GM20000 (cell line): ENCODE results near the gene BMERB1.
"Not testable (repeated sequence)": the region's sequence is repeated elsewhere in the genome, so short reads cannot be mapped to it uniquely, and the experiment has no call there.

ENCODE experiments used
- DNase-seq: peaks from one replicate; pipeline ENCODE4 v3.0.0; 2012; ENCODE audit warnings: low spot score
- TF ChIP-seq, protein P1 (sequence below): IDR thresholded peaks from 2 replicates; pipeline ENCODE4 v1.5.1; 2012; ENCODE audit warnings: mild to moderate bottlenecking, control low read depth; ENCODE audit errors: extremely low read depth, missing control alignments

The BMERB1 gene

DNA sequence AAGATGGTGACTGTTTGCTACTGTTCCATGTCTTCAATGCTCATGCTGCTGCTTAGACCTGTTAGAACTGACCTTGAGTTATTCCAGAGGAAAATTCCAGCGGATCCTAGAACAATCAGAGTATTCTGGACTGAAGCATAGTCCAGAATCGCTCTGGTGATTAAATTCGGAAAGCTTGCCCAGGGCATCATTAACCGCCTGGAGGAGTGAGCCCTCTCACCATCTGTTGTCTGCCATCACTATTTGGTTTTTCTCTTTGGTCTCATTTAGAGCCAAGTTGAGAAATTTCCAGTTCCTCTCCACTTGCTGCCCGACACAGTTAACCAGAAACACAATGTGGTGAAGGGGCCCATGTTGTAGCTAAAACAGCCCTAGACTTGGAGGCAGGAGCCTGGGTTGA lies 104.1 kb downstream of the BMERB1 start:
- DNase-seq, result no peak
- TF ChIP-seq, protein P1, sequence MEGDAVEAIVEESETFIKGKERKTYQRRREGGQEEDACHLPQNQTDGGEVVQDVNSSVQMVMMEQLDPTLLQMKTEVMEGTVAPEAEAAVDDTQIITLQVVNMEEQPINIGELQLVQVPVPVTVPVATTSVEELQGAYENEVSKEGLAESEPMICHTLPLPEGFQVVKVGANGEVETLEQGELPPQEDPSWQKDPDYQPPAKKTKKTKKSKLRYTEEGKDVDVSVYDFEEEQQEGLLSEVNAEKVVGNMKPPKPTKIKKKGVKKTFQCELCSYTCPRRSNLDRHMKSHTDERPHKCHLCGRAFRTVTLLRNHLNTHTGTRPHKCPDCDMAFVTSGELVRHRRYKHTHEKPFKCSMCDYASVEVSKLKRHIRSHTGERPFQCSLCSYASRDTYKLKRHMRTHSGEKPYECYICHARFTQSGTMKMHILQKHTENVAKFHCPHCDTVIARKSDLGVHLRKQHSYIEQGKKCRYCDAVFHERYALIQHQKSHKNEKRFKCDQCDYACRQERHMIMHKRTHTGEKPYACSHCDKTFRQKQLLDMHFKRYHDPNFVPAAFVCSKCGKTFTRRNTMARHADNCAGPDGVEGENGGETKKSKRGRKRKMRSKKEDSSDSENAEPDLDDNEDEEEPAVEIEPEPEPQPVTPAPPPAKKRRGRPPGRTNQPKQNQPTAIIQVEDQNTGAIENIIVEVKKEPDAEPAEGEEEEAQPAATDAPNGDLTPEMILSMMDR, result no peak

DNA sequence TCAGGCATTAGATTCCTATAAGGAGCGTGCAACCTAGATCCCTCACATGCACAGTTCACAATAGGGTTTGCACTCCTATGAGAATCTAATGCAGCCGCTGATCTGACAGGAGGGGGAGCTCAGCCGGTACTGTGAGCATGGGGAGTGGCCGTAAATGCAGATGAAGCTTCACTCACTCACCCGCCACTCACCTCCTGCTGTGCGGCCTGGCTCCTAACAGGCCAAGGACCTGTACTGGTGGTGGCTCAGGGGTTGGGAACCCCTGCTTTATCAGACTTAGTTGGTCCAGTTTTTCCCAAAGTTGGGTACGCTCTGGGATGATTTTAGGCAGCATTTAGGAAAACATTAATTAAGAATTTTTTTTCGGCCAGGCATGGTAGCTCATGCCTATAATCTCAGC lies 104.8 kb downstream of the BMERB1 start:
- DNase-seq, result no peak
- TF ChIP-seq, protein P1, result no peak

DNA sequence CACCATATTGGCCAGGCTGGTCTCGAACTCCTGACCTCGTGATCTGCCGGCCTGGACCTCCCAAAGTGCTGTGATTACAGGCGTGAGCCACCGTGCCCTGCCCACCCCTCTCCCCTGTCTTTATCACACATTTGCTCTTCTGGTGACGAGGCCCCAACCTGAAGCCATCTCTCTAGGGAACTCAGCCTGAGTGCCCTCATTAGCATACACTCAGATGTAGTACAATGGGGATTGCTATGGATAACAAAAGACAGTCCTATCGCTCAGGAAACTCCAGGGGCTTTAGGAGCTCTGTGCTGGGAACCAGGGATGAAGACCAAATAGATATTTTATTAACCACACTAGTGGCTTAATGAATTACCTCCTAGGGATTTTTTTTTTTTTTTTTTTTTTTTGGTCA lies 107.9 kb downstream of the BMERB1 start:
- TF ChIP-seq, protein P1, result no peak
- no peak for DNase-seq

DNA sequence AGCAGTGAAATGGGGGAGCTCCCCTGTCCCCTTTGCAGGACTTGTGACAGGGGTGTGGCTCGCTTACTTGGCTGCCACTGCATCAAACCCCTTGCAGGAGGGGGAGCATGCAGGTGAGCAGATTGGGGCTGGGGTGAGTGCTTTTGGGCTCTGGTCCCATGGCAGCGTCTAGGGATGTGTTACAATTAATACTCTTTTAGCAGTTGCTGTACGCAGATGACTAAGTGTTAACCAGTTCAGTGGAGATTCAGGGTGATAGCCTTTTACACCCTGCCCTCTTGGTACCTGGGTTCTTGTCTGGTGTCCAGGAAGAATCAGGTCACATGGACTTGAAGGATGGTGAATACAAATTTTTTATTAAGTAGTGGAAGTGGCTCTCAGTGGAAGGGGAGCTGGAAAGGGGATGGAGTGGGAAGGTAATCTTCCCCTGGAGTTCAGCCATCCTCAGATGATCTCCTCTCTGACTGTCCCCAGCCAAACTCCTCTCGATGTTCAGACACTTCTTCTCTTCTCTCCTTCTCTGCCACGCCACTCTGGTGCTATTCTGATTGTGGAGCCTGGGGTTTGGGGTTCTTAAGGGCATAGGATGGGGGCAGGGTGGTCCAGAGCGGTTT lies 108.5 kb downstream of the BMERB1 start:
- DNase-seq, result no peak
- TF ChIP-seq, protein P1, result no peak

DNA sequence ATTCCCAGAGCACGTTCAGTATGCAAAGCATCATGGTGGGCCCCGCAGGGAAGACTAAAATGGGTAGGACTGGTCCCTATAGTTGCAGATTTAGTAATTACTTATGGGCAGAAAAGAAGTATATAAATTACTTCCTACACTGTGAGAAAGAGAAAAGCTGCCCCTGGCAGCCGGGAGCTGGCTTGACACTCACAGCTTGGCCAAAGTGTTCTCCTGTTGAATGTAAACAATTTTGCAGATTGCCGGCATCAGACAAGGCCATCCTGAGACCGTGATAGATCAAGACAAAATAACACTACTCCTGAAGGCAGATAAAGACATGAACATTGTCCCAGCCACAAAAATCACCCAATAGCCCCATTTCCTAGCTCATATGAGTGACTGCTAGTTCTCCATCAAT lies 110.0 kb downstream of the BMERB1 start:
- TF ChIP-seq, protein P1, result no peak

DNA sequence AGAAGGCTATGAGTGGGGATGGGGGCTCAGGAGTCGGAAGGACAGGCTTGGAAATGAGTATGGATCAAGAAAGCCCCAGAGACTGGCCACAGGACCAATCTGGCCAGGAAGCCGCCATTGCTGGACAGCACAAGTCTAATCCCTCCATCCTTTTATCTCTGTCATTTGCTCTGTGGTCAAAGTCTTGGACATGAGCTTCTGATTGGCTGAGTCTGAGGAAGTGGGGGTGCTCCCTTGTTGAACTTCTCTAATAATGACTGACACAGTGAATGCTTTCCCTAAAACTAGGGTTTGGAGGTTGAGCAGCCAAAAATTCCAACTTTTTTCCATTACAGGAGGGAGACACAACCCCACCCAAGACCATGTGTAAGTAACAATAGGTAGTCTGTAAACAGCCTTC lies 111.2 kb downstream of the BMERB1 start:
- DNase-seq, result no peak
- TF ChIP-seq, protein P1, result no peak

More for the DNA sequence above, 110.0 kb downstream of the BMERB1 start:
- DNase-seq, result no peak

DNA sequence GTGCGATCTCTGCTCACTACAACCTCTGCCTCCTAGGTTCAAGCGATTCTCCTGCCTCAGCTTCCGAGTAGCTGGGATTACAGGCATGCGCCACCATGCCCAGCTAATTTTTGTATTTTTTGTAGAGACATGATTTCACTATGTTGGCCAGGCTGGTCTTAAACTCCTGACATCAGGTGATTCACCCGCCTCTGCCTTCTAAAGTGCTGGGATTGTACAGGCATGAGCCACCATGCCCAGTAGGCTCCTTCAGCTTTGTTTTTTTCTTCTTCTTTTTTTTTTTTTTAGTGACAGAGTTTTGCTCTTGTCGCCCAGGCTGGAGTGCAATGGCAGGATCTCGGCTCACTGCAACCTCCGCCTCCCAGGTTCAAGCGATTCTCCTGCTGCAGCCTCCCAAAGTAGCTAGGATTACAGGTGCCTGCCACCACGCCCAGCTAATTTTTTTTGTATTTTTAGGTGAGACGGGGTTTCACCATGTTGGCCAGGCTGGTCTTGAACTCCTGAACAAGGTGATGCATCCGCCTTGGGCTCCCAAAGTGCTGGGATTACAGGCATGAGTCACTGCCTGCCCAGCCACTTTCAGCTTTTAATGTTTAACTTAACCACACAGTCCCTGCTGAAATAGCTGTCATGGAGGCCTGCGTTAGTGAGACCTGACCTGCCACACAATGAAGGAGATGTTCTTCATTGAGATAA lies 112.8 kb downstream of the BMERB1 start:
- DNase-seq, result not testable (repeated sequence)

DNA sequence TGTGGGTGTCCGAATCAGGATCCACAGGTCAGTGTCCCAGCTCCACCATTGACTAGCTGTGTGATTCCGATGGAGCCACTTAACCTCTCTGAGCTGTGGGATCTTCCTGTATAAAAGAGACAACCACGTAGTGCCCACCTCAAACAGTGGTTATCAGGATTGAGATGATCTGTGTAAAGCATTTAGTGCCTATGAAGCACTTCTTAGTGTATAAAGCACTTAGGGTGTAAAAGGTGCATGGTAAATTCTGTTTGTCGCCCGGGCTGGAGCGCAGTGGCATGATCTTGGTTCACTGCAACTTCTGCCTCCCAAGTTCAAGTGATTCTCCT lies 113.3 kb downstream of the BMERB1 start:
- no peak for DNase-seq

More for the DNA sequence above, 113.3 kb downstream of the BMERB1 start:
- TF ChIP-seq, protein P1, result no peak
